ENCODE measurements around the gene MYOD1. TPM values are rescaled to one million over a fixed set of nuclear protein-coding genes. Genes with fewer than 3 reads are reported as not detected.

MYOD1 gene
- polyA plus RNA-seq, 4 donors = 0.15 TPM; not detected in 3

DNA sequence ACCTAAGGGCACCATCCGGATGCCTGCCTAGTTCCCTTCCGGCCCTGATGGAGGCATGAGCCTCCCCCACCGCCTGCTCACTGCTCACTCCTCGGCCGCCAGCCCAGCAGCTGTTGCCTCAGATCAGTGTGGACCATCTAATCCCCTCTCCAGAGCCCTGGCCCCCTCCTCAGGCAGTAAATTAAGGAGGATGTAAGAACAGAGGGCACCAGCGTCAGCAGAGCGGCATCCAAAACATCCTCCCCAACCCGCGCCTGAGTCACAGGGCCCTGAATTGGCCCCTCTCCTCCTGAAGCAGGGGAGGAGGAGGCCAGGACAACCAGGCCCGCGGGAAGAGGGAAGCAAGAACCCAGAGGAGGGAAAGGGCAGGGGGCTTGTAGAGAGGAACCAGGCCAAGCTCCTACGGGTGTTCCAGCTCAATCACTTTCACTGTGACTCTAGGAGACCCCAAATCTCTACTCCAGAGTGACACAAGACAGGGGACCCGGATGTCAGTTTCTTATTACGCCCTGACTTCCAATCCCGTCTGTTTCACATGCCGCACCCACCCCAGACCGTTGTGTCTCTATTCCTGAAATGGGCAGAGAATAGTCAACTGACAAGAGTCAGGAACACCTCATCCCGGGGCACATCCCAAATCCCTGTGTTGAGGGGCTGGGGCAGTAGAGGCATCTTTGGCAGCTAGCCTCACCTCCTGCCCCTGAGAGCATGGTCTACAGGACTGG lies 31.3 kb upstream of the MYOD1 start:
- FAIRE-seq = no peak
- H3K36me3 ChIP-seq (ENCODE audit: control insufficient read depth in 3 of 3, insufficient read depth in 2 of 3, low read depth in 1 of 3, low read length in 3 of 3) = no peaks in the 10 kb centered on the region
- H3K4me1 ChIP-seq (ENCODE audit: control insufficient read depth in 3 of 3, insufficient read depth in 2 of 3, low read depth in 1 of 3, low read length in 2 of 3) = no peaks in the 10 kb centered on the region
- DNase-seq = no peak
- H3K27ac ChIP-seq (ENCODE audit: low read depth in 1 of 3, low read length in 2 of 3) = no peak overlapping the region
- no peaks in the 10 kb centered on the region for H3K9me3 ChIP-seq (ENCODE audit: control insufficient read depth in 2 of 2, insufficient read depth in 1 of 2, low read depth in 1 of 2, low read length in 1 of 2)
- peaks cover 0 to 47% (median 8%) of the 10 kb centered on the region in 3 donors for H3K27me3 ChIP-seq (ENCODE audit: control insufficient read depth in 3 of 3, insufficient read depth in 3 of 3, low read length in 3 of 3)
- WGBS, 3 donors = 81 to 86% (median 86%) methylated on average over 18 of the region's 18 CpGs
- no peak overlapping the region for H3K4me3 ChIP-seq (ENCODE audit: low read depth in 1 of 3, low read length in 3 of 3)

DNA sequence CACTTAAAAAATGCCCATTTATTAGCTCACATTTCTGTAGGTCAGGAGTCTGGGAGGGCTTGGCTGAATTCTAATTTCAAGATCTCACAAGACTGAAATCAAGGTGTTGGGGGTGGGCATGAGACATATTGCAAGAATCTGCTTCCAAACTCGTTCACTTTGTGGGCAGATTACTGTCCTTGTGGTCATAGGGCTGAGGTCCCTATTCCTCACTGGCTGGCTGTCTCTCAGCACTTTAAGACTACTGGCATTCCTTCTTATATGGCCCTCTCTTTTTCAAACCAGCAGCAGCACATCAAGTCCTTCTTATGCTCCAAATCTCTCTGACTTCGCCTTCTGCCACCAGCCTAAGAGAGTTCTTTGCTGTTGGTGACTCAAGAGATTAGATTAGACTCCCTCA lies 27.8 kb upstream of the MYOD1 start:
- DNase-seq (no peak), FAIRE-seq (no peak)
- peaks cover 6 to 58% (median 22%) of the 10 kb centered on the region in 3 donors for H3K27me3 ChIP-seq (ENCODE audit: control insufficient read depth in 3 of 3, insufficient read depth in 3 of 3, low read length in 3 of 3)
- no peaks in the 10 kb centered on the region for H3K36me3 ChIP-seq (ENCODE audit: control insufficient read depth in 3 of 3, insufficient read depth in 2 of 3, low read depth in 1 of 3, low read length in 3 of 3)
- WGBS, 3 donors = 32 to 60% (median 55%) methylated on average over 2 of the region's 2 CpGs
- no peaks in the 10 kb centered on the region for H3K9me3 ChIP-seq (ENCODE audit: control insufficient read depth in 2 of 2, insufficient read depth in 1 of 2, low read depth in 1 of 2, low read length in 1 of 2)
- no peak overlapping the region for H3K4me3 ChIP-seq (ENCODE audit: low read depth in 1 of 3, low read length in 3 of 3)
- no peak overlapping the region for H3K27ac ChIP-seq (ENCODE audit: low read depth in 1 of 3, low read length in 2 of 3)
- no peaks in the 10 kb centered on the region for H3K4me1 ChIP-seq (ENCODE audit: control insufficient read depth in 3 of 3, insufficient read depth in 2 of 3, low read depth in 1 of 3, low read length in 2 of 3)

DNA sequence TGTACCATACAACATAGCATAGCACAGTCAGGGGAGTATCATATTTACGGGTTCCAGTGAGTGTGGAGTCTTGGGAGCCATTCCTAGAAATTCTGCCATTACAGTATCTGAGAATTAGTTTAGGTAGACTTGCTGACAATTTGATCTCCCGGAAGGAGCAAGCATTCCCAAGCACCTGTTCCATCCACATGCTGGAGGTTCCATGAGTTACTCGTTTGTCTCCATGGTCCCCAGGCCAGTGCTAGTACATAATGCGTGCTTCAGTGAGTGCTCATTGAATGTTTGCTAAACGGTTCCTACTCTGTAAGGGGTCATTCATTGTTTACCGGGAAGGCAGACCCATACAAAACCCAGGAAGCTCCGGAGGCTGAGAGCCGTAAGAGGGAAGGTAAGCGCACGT lies 27.4 kb upstream of the MYOD1 start:
- no peak for DNase-seq

DNA sequence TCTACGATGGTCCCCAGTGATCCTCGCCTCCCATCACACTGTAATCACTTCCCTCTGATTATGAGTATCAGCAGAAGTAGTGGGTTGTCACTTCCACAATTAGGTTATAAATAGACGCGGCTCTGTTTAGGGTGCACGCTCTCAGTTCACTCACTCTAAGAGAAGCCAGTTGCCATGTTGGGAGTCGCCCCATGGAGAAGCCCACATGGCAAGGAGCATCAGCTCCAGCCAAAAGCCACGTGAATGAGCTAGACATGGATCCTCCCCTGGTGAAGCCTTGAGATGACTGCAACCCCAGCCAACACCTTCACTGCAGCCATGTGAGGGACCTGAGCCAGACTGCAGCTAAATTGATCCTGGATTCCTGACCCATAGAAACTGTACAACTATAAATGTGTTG lies 26.4 kb upstream of the MYOD1 start:
- 69 to 82% (median 79%) methylated on average over 7 of the region's 7 CpGs for WGBS, 3 donors
- Histone ChIP-seq H3K36me3 (ENCODE audit: control insufficient read depth in 3 of 3, insufficient read depth in 2 of 3, low read depth in 1 of 3, low read length in 3 of 3) (no peaks in the 10 kb centered on the region), H3K4me1 (ENCODE audit: control insufficient read depth in 3 of 3, insufficient read depth in 2 of 3, low read depth in 1 of 3, low read length in 2 of 3) (no peaks in the 10 kb centered on the region), H3K9me3 (ENCODE audit: control insufficient read depth in 2 of 2, insufficient read depth in 1 of 2, low read depth in 1 of 2, low read length in 1 of 2) (no peaks in the 10 kb centered on the region), H3K27ac (ENCODE audit: low read depth in 1 of 3, low read length in 2 of 3) (no peak overlapping the region), H3K27me3 (ENCODE audit: control insufficient read depth in 3 of 3, insufficient read depth in 3 of 3, low read length in 3 of 3) (peaks cover 9 to 65% (median 24%) of the 10 kb centered on the region in 3 donors), H3K4me3 (ENCODE audit: low read depth in 1 of 3, low read length in 3 of 3) (no peak overlapping the region)
- no peak for FAIRE-seq
- DNase-seq = no peak

More for the DNA sequence above, 27.4 kb upstream of the MYOD1 start:
- no peak for FAIRE-seq
- 50 to 56% (median 52%) methylated on average over 10 of the region's 10 CpGs for WGBS, 3 donors
- no peak overlapping the region for H3K4me3 ChIP-seq (ENCODE audit: low read depth in 1 of 3, low read length in 3 of 3)
- H3K9me3 ChIP-seq (ENCODE audit: control insufficient read depth in 2 of 2, insufficient read depth in 1 of 2, low read depth in 1 of 2, low read length in 1 of 2) = no peaks in the 10 kb centered on the region
- no peaks in the 10 kb centered on the region for H3K4me1 ChIP-seq (ENCODE audit: control insufficient read depth in 3 of 3, insufficient read depth in 2 of 3, low read depth in 1 of 3, low read length in 2 of 3)
- H3K36me3 ChIP-seq (ENCODE audit: control insufficient read depth in 3 of 3, insufficient read depth in 2 of 3, low read depth in 1 of 3, low read length in 3 of 3) = no peaks in the 10 kb centered on the region
- peaks cover 6 to 62% (median 24%) of the 10 kb centered on the region in 3 donors for H3K27me3 ChIP-seq (ENCODE audit: control insufficient read depth in 3 of 3, insufficient read depth in 3 of 3, low read length in 3 of 3)
- no peak overlapping the region for H3K27ac ChIP-seq (ENCODE audit: low read depth in 1 of 3, low read length in 2 of 3)

DNA sequence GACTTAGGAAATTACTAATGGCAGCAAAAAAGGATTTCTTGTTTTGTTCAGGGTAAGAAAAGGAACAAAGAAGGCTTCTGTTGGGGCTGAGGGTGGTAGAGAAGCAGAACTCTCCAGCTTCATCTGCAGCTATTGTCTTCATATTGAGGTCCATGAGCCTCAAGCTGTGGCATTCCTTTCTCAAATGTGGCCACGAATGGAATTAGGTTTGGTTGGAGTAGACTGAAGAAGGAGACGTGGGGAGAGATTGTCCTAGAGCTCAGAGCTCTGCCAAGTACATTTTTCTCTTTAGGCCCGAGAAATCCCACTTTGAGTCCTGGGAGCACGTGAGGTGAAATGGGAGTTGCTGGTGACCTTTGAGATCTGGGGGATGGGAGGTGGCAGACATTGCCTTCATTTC lies 25.8 kb upstream of the MYOD1 start:
- no peak for FAIRE-seq
- peaks cover 9 to 59% (median 24%) of the 10 kb centered on the region in 3 donors for H3K27me3 ChIP-seq (ENCODE audit: control insufficient read depth in 3 of 3, insufficient read depth in 3 of 3, low read length in 3 of 3)
- WGBS, 3 donors = 34 to 54% (median 37%) methylated on average over 4 of the region's 4 CpGs

GRCh38 chr11:17694494-17695110 lies 24.8 kb upstream of the MYOD1 start:
- Histone ChIP-seq H3K27me3 (ENCODE audit: control insufficient read depth in 3 of 3, insufficient read depth in 3 of 3, low read length in 3 of 3) (peaks cover 9 to 60% (median 24%) of the 10 kb centered on the region in 3 donors), H3K4me3 (ENCODE audit: low read depth in 1 of 3, low read length in 3 of 3) (no peak overlapping the region), H3K27ac (ENCODE audit: low read depth in 1 of 3, low read length in 2 of 3) (no peak overlapping the region), H3K9me3 (ENCODE audit: control insufficient read depth in 2 of 2, insufficient read depth in 1 of 2, low read depth in 1 of 2, low read length in 1 of 2) (no peaks in the 10 kb centered on the region), H3K36me3 (ENCODE audit: control insufficient read depth in 3 of 3, insufficient read depth in 2 of 3, low read depth in 1 of 3, low read length in 3 of 3) (no peaks in the 10 kb centered on the region), H3K4me1 (ENCODE audit: control insufficient read depth in 3 of 3, insufficient read depth in 2 of 3, low read depth in 1 of 3, low read length in 2 of 3) (no peaks in the 10 kb centered on the region)
- no peak for DNase-seq
- FAIRE-seq = no peak
- WGBS, 3 donors = 81 to 92% (median 83%) methylated on average over 10 of the region's 10 CpGs

More for the DNA sequence above, 25.8 kb upstream of the MYOD1 start:
- Histone ChIP-seq H3K4me1 (ENCODE audit: control insufficient read depth in 3 of 3, insufficient read depth in 2 of 3, low read depth in 1 of 3, low read length in 2 of 3) (no peaks in the 10 kb centered on the region), H3K9me3 (ENCODE audit: control insufficient read depth in 2 of 2, insufficient read depth in 1 of 2, low read depth in 1 of 2, low read length in 1 of 2) (no peaks in the 10 kb centered on the region), H3K36me3 (ENCODE audit: control insufficient read depth in 3 of 3, insufficient read depth in 2 of 3, low read depth in 1 of 3, low read length in 3 of 3) (no peaks in the 10 kb centered on the region), H3K27ac (ENCODE audit: low read depth in 1 of 3, low read length in 2 of 3) (no peak overlapping the region), H3K4me3 (ENCODE audit: low read depth in 1 of 3, low read length in 3 of 3) (no peak overlapping the region)
- no peak for DNase-seq

DNA sequence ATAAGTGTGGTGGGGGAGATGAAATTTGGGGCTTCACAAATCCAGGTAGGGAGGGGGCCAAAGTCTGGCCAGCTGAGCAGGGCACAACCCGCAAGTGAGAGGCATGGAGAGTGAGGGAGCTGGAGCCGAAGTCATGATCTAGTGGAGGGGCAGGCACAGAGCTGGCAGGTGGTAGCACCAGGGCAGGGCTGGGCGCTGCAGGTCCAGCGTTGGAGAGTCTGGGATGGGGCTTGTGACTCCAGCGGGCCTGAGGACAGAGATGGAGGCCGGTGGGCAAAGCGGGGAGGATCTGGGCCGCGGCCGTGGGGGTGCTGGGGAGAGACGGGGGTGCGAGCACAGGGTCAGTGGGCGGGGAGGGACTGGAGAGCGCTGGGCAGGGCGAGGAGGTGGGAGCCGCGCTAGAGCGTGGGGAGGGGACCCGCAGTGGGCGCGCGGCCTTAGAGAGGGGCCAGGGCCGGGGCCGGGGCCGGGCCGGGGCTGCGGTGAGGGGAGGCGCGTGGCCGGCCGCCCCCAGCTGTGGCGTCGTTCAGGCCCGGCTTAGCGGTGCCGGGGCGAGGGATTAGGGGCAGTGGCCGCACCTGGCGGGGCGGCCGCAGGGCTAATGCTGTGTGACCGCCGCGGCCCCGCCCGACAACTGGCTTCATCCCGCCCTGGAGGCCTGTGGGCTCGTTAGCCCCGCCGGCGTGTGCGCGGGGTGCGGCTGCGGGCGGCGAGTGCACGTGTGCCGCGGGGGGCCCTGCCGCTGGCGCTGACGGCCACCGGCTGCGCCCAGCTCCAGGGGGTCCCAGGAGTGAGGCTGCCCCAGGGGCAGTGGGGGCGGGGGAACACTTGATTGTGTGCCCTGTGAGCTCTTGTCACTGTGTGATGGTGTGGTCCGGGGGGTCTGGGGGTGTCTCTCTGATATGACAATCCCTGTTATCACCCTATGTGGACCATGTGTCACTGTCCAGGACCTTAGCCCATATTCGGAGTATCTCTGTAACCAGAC lies 23.6 kb upstream of the MYOD1 start:
- Histone ChIP-seq H3K9me3 (ENCODE audit: control insufficient read depth in 2 of 2, insufficient read depth in 1 of 2, low read depth in 1 of 2, low read length in 1 of 2) (no peaks in the 10 kb centered on the region), H3K27me3 (ENCODE audit: control insufficient read depth in 3 of 3, insufficient read depth in 3 of 3, low read length in 3 of 3) (peaks cover 9 to 55% (median 24%) of the 10 kb centered on the region in 3 donors), H3K27ac (ENCODE audit: low read depth in 1 of 3, low read length in 2 of 3) (no peak overlapping the region), H3K4me1 (ENCODE audit: control insufficient read depth in 3 of 3, insufficient read depth in 2 of 3, low read depth in 1 of 3, low read length in 2 of 3) (no peaks in the 10 kb centered on the region), H3K36me3 (ENCODE audit: control insufficient read depth in 3 of 3, insufficient read depth in 2 of 3, low read depth in 1 of 3, low read length in 3 of 3) (no peaks in the 10 kb centered on the region), H3K4me3 (ENCODE audit: low read depth in 1 of 3, low read length in 3 of 3) (no peak overlapping the region)
- DNase-seq (no peak), FAIRE-seq (no peak)
- WGBS, 3 donors = 9 to 14% (median 14%) methylated on average over 29 to 68 of the region's 68 CpGs

DNA sequence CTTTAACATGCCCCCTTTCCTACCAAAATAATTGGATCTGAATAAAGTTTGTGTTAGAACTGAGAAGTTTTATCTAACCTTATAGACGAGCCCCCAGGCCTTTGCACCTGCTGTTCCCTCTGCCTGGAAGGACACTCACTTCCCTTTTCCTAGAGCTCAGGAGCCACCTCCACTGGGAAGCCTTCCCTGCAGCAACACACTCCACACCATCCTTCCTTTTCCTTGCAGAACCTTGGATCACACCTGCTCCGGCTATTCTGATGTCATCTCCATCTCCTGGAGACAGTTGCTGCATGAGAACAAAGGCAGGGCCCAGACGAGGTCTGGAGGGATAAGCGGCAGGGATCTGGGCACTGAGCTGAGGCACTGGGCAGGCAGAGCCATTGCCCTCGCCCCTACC lies 22.6 kb upstream of the MYOD1 start:
- DNase-seq = no peak
- Histone ChIP-seq H3K4me3 (ENCODE audit: low read depth in 1 of 3, low read length in 3 of 3) (no peak overlapping the region), H3K36me3 (ENCODE audit: control insufficient read depth in 3 of 3, insufficient read depth in 2 of 3, low read depth in 1 of 3, low read length in 3 of 3) (no peaks in the 10 kb centered on the region), H3K4me1 (ENCODE audit: control insufficient read depth in 3 of 3, insufficient read depth in 2 of 3, low read depth in 1 of 3, low read length in 2 of 3) (no peaks in the 10 kb centered on the region), H3K27ac (ENCODE audit: low read depth in 1 of 3, low read length in 2 of 3) (no peak overlapping the region), H3K27me3 (ENCODE audit: control insufficient read depth in 3 of 3, insufficient read depth in 3 of 3, low read length in 3 of 3) (peaks cover 9 to 53% (median 24%) of the 10 kb centered on the region in 3 donors), H3K9me3 (ENCODE audit: control insufficient read depth in 2 of 2, insufficient read depth in 1 of 2, low read depth in 1 of 2, low read length in 1 of 2) (no peaks in the 10 kb centered on the region)
- 50 to 71% (median 56%) methylated on average over 5 of the region's 5 CpGs for WGBS, 3 donors
- FAIRE-seq = no peak
